ENCODE measurements around the gene RAB1A. TPM values are rescaled to one million over a fixed set of nuclear protein-coding genes. Genes with fewer than 3 reads are reported as not detected.
"Not testable (repeated sequence)": the region's sequence is repeated elsewhere in the genome, so short reads cannot be mapped to it uniquely, and the experiment has no call there.

The RAB1A gene
- 58.5 TPM for total RNA-seq

GRCh38 chr2:65129826-65130663, at the start of gene RAB1A:
RAB1A (minus strand) TSS chr2:65130106; CDS start chr2:65129915, 191 bp downstream.
- peak within 1 kb of the TSS; percentile 93 to 98 (median 97) for H3K9ac ChIP-seq (ENCODE audit: low read depth in 1 of 3, low read length in 3 of 3)
- H3K9me3 ChIP-seq (ENCODE audit: control insufficient read depth in 3 of 3, low read length in 3 of 3): no peaks in the 10 kb centered on the region
- peaks cover 27 to 31% (median 27%) of the 10 kb centered on the region in 3 donors for H3K4me1 ChIP-seq (ENCODE audit: control insufficient read depth in 3 of 3, insufficient read depth in 3 of 3, low read length in 3 of 3)
- peak within 1 kb of the TSS; percentile 81 to 99 (median 88) for H3K4me3 ChIP-seq (ENCODE audit: low read length in 3 of 3)
- H3K27me3 ChIP-seq (ENCODE audit: control insufficient read depth in 3 of 3, insufficient read depth in 3 of 3, low read length in 3 of 3): no peaks in the 10 kb centered on the region
- no peaks in the 10 kb centered on the region for H3K36me3 ChIP-seq (ENCODE audit: control insufficient read depth in 3 of 3, insufficient read depth in 3 of 3, low read length in 3 of 3)
- peak within 1 kb of the TSS; percentile 99 for H3K27ac ChIP-seq (ENCODE audit: low read depth, low read length)

- no peaks in the 10 kb centered on the region for H3K36me3 ChIP-seq (ENCODE audit: control insufficient read depth in 3 of 3, insufficient read depth in 3 of 3, low read length in 3 of 3)
- H3K9ac ChIP-seq (ENCODE audit: low read depth in 1 of 3, low read length in 3 of 3): no peak overlapping the region
- H3K27me3 ChIP-seq (ENCODE audit: control insufficient read depth in 3 of 3, insufficient read depth in 3 of 3, low read length in 3 of 3): no peaks in the 10 kb centered on the region
- no peak overlapping the region for H3K4me3 ChIP-seq (ENCODE audit: low read length in 3 of 3)
- no peaks in the 10 kb centered on the region for H3K4me1 ChIP-seq (ENCODE audit: control insufficient read depth in 3 of 3, insufficient read depth in 3 of 3, low read length in 3 of 3)
- H3K27ac ChIP-seq (ENCODE audit: low read depth, low read length): no peak overlapping the region
- H3K9me3 ChIP-seq (ENCODE audit: control insufficient read depth in 3 of 3, low read length in 3 of 3): no peaks in the 10 kb centered on the region
These were observed 48.0 kb upstream of the RAB1A start for GRCh38 chr2:65177751-65178442.

GRCh38 chr2:65175894-65176530, 46.1 kb upstream of the RAB1A start:
- H3K27ac ChIP-seq (ENCODE audit: low read depth, low read length): no peak overlapping the region
- H3K9ac ChIP-seq (ENCODE audit: low read depth in 1 of 3, low read length in 3 of 3): no peak overlapping the region
- H3K4me3 ChIP-seq (ENCODE audit: low read length in 3 of 3): no peak overlapping the region
- no peaks in the 10 kb centered on the region for H3K9me3 ChIP-seq (ENCODE audit: control insufficient read depth in 3 of 3, low read length in 3 of 3)
- H3K36me3 ChIP-seq (ENCODE audit: control insufficient read depth in 3 of 3, insufficient read depth in 3 of 3, low read length in 3 of 3): no peaks in the 10 kb centered on the region
- no peaks in the 10 kb centered on the region for H3K27me3 ChIP-seq (ENCODE audit: control insufficient read depth in 3 of 3, insufficient read depth in 3 of 3, low read length in 3 of 3)
- H3K4me1 ChIP-seq (ENCODE audit: control insufficient read depth in 3 of 3, insufficient read depth in 3 of 3, low read length in 3 of 3): no peaks in the 10 kb centered on the region

GRCh38 chr2:65174031-65174430, 44.1 kb upstream of the RAB1A start:
- not testable (repeated sequence) for H3K4me3 ChIP-seq (ENCODE audit: low read length in 3 of 3); H3K27me3 ChIP-seq (ENCODE audit: control insufficient read depth in 3 of 3, insufficient read depth in 3 of 3, low read length in 3 of 3); H3K9me3 ChIP-seq (ENCODE audit: control insufficient read depth in 3 of 3, low read length in 3 of 3); H3K9ac ChIP-seq (ENCODE audit: low read depth in 1 of 3, low read length in 3 of 3); H3K27ac ChIP-seq (ENCODE audit: low read depth, low read length); H3K4me1 ChIP-seq (ENCODE audit: control insufficient read depth in 3 of 3, insufficient read depth in 3 of 3, low read length in 3 of 3); H3K36me3 ChIP-seq (ENCODE audit: control insufficient read depth in 3 of 3, insufficient read depth in 3 of 3, low read length in 3 of 3)

- Histone ChIP-seq H3K27me3 (ENCODE audit: control insufficient read depth in 3 of 3, insufficient read depth in 3 of 3, low read length in 3 of 3) (no peaks in the 10 kb centered on the region), H3K4me3 (ENCODE audit: low read length in 3 of 3) (no peak overlapping the region), H3K9ac (ENCODE audit: low read depth in 1 of 3, low read length in 3 of 3) (no peak overlapping the region), H3K4me1 (ENCODE audit: control insufficient read depth in 3 of 3, insufficient read depth in 3 of 3, low read length in 3 of 3) (no peaks in the 10 kb centered on the region), H3K36me3 (ENCODE audit: control insufficient read depth in 3 of 3, insufficient read depth in 3 of 3, low read length in 3 of 3) (no peaks in the 10 kb centered on the region), H3K9me3 (ENCODE audit: control insufficient read depth in 3 of 3, low read length in 3 of 3) (no peaks in the 10 kb centered on the region), H3K27ac (ENCODE audit: low read depth, low read length) (no peak overlapping the region)
These were observed 43.3 kb upstream of the RAB1A start for GRCh38 chr2:65172994-65173790.

- not testable (repeated sequence) for H3K27ac ChIP-seq (ENCODE audit: low read depth, low read length); H3K9ac ChIP-seq (ENCODE audit: low read depth in 1 of 3, low read length in 3 of 3); H3K4me3 ChIP-seq (ENCODE audit: low read length in 3 of 3); H3K9me3 ChIP-seq (ENCODE audit: control insufficient read depth in 3 of 3, low read length in 3 of 3); H3K4me1 ChIP-seq (ENCODE audit: control insufficient read depth in 3 of 3, insufficient read depth in 3 of 3, low read length in 3 of 3); H3K27me3 ChIP-seq (ENCODE audit: control insufficient read depth in 3 of 3, insufficient read depth in 3 of 3, low read length in 3 of 3); H3K36me3 ChIP-seq (ENCODE audit: control insufficient read depth in 3 of 3, insufficient read depth in 3 of 3, low read length in 3 of 3)
These were observed 40.9 kb upstream of the RAB1A start for GRCh38 chr2:65170611-65171477.

GRCh38 chr2:65169760-65170136, 39.8 kb upstream of the RAB1A start:
- Histone ChIP-seq H3K4me3 (ENCODE audit: low read length in 3 of 3) (no peak overlapping the region), H3K4me1 (ENCODE audit: control insufficient read depth in 3 of 3, insufficient read depth in 3 of 3, low read length in 3 of 3) (no peaks in the 10 kb centered on the region), H3K36me3 (ENCODE audit: control insufficient read depth in 3 of 3, insufficient read depth in 3 of 3, low read length in 3 of 3) (no peaks in the 10 kb centered on the region), H3K9me3 (ENCODE audit: control insufficient read depth in 3 of 3, low read length in 3 of 3) (no peaks in the 10 kb centered on the region), H3K9ac (ENCODE audit: low read depth in 1 of 3, low read length in 3 of 3) (no peak overlapping the region), H3K27ac (ENCODE audit: low read depth, low read length) (no peak overlapping the region), H3K27me3 (ENCODE audit: control insufficient read depth in 3 of 3, insufficient read depth in 3 of 3, low read length in 3 of 3) (no peaks in the 10 kb centered on the region)

GRCh38 chr2:65165558-65165957, 35.7 kb upstream of the RAB1A start:
- no peak overlapping the region for H3K27ac ChIP-seq (ENCODE audit: low read depth, low read length)
- H3K9ac ChIP-seq (ENCODE audit: low read depth in 1 of 3, low read length in 3 of 3): no peak overlapping the region

GRCh38 chr2:65164426-65164891, 34.6 kb upstream of the RAB1A start:
- Histone ChIP-seq H3K27me3 (ENCODE audit: control insufficient read depth in 3 of 3, insufficient read depth in 3 of 3, low read length in 3 of 3) (no peaks in the 10 kb centered on the region), H3K4me1 (ENCODE audit: control insufficient read depth in 3 of 3, insufficient read depth in 3 of 3, low read length in 3 of 3) (peaks cover 0 to 6% (median 5%) of the 10 kb centered on the region in 3 donors), H3K9ac (ENCODE audit: low read depth in 1 of 3, low read length in 3 of 3) (no peak overlapping the region), H3K9me3 (ENCODE audit: control insufficient read depth in 3 of 3, low read length in 3 of 3) (no peaks in the 10 kb centered on the region), H3K36me3 (ENCODE audit: control insufficient read depth in 3 of 3, insufficient read depth in 3 of 3, low read length in 3 of 3) (no peaks in the 10 kb centered on the region), H3K27ac (ENCODE audit: low read depth, low read length) (peak overlapping the region; percentile 33), H3K4me3 (ENCODE audit: low read length in 3 of 3) (no peak overlapping the region)

More at GRCh38 chr2:65165558-65165957, 35.7 kb upstream of the RAB1A start:
- peaks cover 0 to 6% (median 5%) of the 10 kb centered on the region in 3 donors for H3K4me1 ChIP-seq (ENCODE audit: control insufficient read depth in 3 of 3, insufficient read depth in 3 of 3, low read length in 3 of 3)
- H3K9me3 ChIP-seq (ENCODE audit: control insufficient read depth in 3 of 3, low read length in 3 of 3): no peaks in the 10 kb centered on the region
- H3K27me3 ChIP-seq (ENCODE audit: control insufficient read depth in 3 of 3, insufficient read depth in 3 of 3, low read length in 3 of 3): no peaks in the 10 kb centered on the region
- no peak overlapping the region for H3K4me3 ChIP-seq (ENCODE audit: low read length in 3 of 3)
- H3K36me3 ChIP-seq (ENCODE audit: control insufficient read depth in 3 of 3, insufficient read depth in 3 of 3, low read length in 3 of 3): no peaks in the 10 kb centered on the region
